K562 (cell line): Measurements from ENCODE around the gene SNIP1. TPM values are rescaled to one million over a fixed set of nuclear protein-coding genes. Genes with fewer than 3 reads are reported as not detected.
A peak's percentile ranks its signal among the peaks of the same experiment; 100 is the strongest.

Experiments
- ATAC-seq: fragments of 200-7000 bp; cut with Tn5 transposase; 3 replicates; pipeline ENCODE4 v1.9.1; 2020; ENCODE audit warnings: moderate library complexity
- BruUV-seq: library from RNA; stranded (reverse); fragments of 400-500 nt; replicated peaks from 2 replicates; lab custom pipeline; 2021; lab: Mats Ljungman, UMichigan
- CTCF ChIA-PET: fragments of 300-600 bp; formaldehyde crosslinking; extraction: SDS; loops from one replicate; lab custom pipeline; 2021; ENCODE audit warnings: low intra/inter-chr PET ratio; lab: Yijun Ruan, JAX
- POLR2A ChIA-PET: fragments of 300-600, 350-650 bp; sonication (Branson Sonifier 250); formaldehyde crosslinking; extraction: SDS; loops from one replicate; lab custom pipeline; 2021; ENCODE audit warnings: antibody characterized with exemption, inconsistent platforms; lab: Yijun Ruan, JAX
- DNase-seq, 4 experiments: peaks; one replicate each; pipeline versions ENCODE4 v3.0.0 to v3.0.0-alpha.2; 2011 to 2018; ENCODE audit warnings: low spot score in 3 of 4, mixed read lengths in 3 of 4; ENCODE audit errors: extremely low read depth in 1 of 4
- FAIRE-seq: peaks from 2 replicates; lab custom pipeline; 2011; peaks lifted over from hg19 to GRCh38; lab: Jason Lieb, UNC
- H2AFZ ChIP-seq: 2 replicates; pipeline ENCODE4 v1.6.0; 2011; ENCODE audit warnings: low read depth, low read length, control low read depth, inconsistent platforms
- H3K27ac ChIP-seq: fragments of 200-600 bp; 3 replicates; pipeline ENCODE4 v1.8.0; 2011; ENCODE audit warnings: low read depth, mild to moderate bottlenecking, control low read depth, inconsistent platforms, low read length, moderate library complexity, mixed read lengths; ENCODE audit errors: extremely low read depth
- H3K27me3 ChIP-seq, 2 experiments: fragments of 300-600 bp in 1 of 2; 2 replicates in 1 of 2; 3 replicates in 1 of 2; pipeline versions ENCODE4 v1.6.0 to v1.8.0; 2011; ENCODE audit warnings: inconsistent platforms in 2 of 2, low read length in 2 of 2, mild to moderate bottlenecking in 1 of 2, mixed read lengths in 1 of 2, moderate library complexity in 1 of 2; ENCODE audit not compliant: control insufficient read depth in 2 of 2, insufficient read depth in 2 of 2
- H3K36me3 ChIP-seq: fragments of 300-600 bp; 3 replicates; pipeline ENCODE4 v1.8.0; 2011; ENCODE audit warnings: mild to moderate bottlenecking, low read length, inconsistent platforms; ENCODE audit not compliant: control insufficient read depth, insufficient read depth
- H3K4me1 ChIP-seq, 2 experiments: fragments of 200-600 bp in 1 of 2; replicated peaks in 1 of 2; 2 replicates in 1 of 2; 3 replicates in 1 of 2; pipeline versions ENCODE4 v1.5.1 to v1.8.0; 2011; ENCODE audit warnings: inconsistent platforms in 2 of 2, low read length in 2 of 2, mild to moderate bottlenecking in 1 of 2, mixed read lengths in 1 of 2, moderate library complexity in 1 of 2; ENCODE audit not compliant: control insufficient read depth in 2 of 2, insufficient read depth in 2 of 2
- H3K4me2 ChIP-seq: 2 replicates; pipeline ENCODE4 v1.6.1; 2011; ENCODE audit warnings: low read length, control low read depth, inconsistent platforms, mixed read lengths; ENCODE audit not compliant: insufficient read depth
- H3K4me3 ChIP-seq: fragments of 200-600 bp; sonication (generic), shearing (Covaris generic); 2 replicates; pipeline ENCODE4 v1.5.1; 2016; ENCODE audit warnings: control low read depth, inconsistent platforms
- H3K79me2 ChIP-seq: fragments of 200-600 bp; 3 replicates; pipeline ENCODE4 v1.8.0; 2011; ENCODE audit warnings: low read length, inconsistent platforms; ENCODE audit not compliant: control insufficient read depth, insufficient read depth
- H3K9ac ChIP-seq, 2 experiments: 2 replicates each; pipeline versions ENCODE4 v1.6.0 to v1.6.1; 2011; ENCODE audit warnings: low read depth in 2 of 2, low read length in 2 of 2, control low read depth in 1 of 2, inconsistent platforms in 1 of 2, mild to moderate bottlenecking in 1 of 2, mixed read lengths in 1 of 2; ENCODE audit not compliant: insufficient read depth in 1 of 2
- H3K9me1 ChIP-seq: one replicate; pipeline ENCODE4 v1.6.0; 2011; ENCODE audit warnings: inconsistent platforms, mild to moderate bottlenecking, low read length, moderate library complexity; ENCODE audit not compliant: control insufficient read depth, insufficient read depth
- H3K9me3 ChIP-seq: replicated peaks from 2 replicates; pipeline ENCODE4 v1.5.1; 2011; ENCODE audit warnings: low read depth, low read length, inconsistent platforms; ENCODE audit not compliant: control insufficient read depth, insufficient read depth
- H4K20me1 ChIP-seq: replicated peaks from 2 replicates; pipeline ENCODE4 v1.6.1; 2011; ENCODE audit warnings: low read length, inconsistent platforms, mixed read lengths; ENCODE audit not compliant: control insufficient read depth, insufficient read depth
- FOXA3 ChIP-seq, 2 experiments: fragments of 450-650 bp in 1 of 2; sonication (generic) in 1 of 2; formaldehyde crosslinking; IDR thresholded peaks in 1 of 2; conservative IDR thresholded peaks in 1 of 2; 2 replicates each; pipeline versions ENCODE4 v1.4.0 to v1.8.0; 2020 to 2022; ENCODE audit warnings: mild to moderate bottlenecking in 2 of 2, missing genetic modification reagents in 1 of 2
- MAX ChIP-seq: sonication (generic); formaldehyde crosslinking; IDR thresholded peaks from 2 replicates; pipeline ENCODE4 v1.9.0; 2022; ENCODE audit warnings: mild to moderate bottlenecking, missing genetic modification reagents
- PRDM10 ChIP-seq: fragments of 450-650 bp; IDR thresholded peaks from 2 replicates; pipeline ENCODE4 v1.6.1; 2018; ENCODE audit not compliant: partially characterized antibody
- RNF219 ChIP-seq: fragments of 250-450 bp; sonication (Bioruptor Pico); IDR thresholded peaks from 2 replicates; pipeline ENCODE4 v1.5.0; 2022; ENCODE audit warnings: mild to moderate bottlenecking
- TEAD4 ChIP-seq, 2 experiments: sonication (generic) in 1 of 2; formaldehyde crosslinking in 1 of 2; IDR thresholded peaks; 2 replicates each; pipeline versions ENCODE4 v1.6.1 to v1.8.0; 2012 to 2022; ENCODE audit warnings: borderline replicate concordance in 1 of 2, inconsistent platforms in 1 of 2, low read length in 1 of 2, mild to moderate bottlenecking in 1 of 2, missing genetic modification reagents in 1 of 2
- ZBTB43 ChIP-seq: sonication (generic); formaldehyde crosslinking; IDR thresholded peaks from 2 replicates; pipeline ENCODE4 v1.8.0; 2023; ENCODE audit warnings: mild to moderate bottlenecking, missing genetic modification reagents
- WGBS: fragments of 100-300 bp; shearing (Covaris generic); methylation state at CpG from one replicate; pipeline ENCODE4 v1.1.6; 2016; ENCODE audit warnings: low coverage, mixed read lengths; ENCODE audit not compliant: insufficient coverage; ENCODE audit errors: missing lambda C conversion rate; 5-methylcytosine and 5-hydroxymethylcytosine counted together
- in situ Hi-C: fragments of 300-500 bp; cut with MboI; formaldehyde crosslinking; loops from 4 replicates; pipeline ENCODE4 v1.15.0; 2018; ENCODE audit warnings: inconsistent platforms, mixed read lengths
- intact Hi-C: fragments of 100-400 bp; cut with micrococcal nuclease; formaldehyde crosslinking; loops from 2 replicates; pipeline ENCODE4 v1.14.2; 2022
- polyA plus RNA-seq, 8 experiments: library from polyadenylated mRNA; depleted of rRNA in 4 of 8; stranded (reverse) in 5 of 8; unstranded in 3 of 8; fragments of >200 nt; fragmentation: Nextera tagmentation in 2 of 8; fragmentation: Illumina TruSeq in 1 of 8; extraction: Ambion mirVana in 2 of 8; extraction: Trizol in 1 of 8; gene quantifications; 2 replicates each; pipeline versions ENCODE4 v1.2.1 to v1.2.3, GENCODE V29; 2011 to 2014; ENCODE audit warnings: inconsistent platforms in 1 of 8, missing spikeins in 1 of 8
- total RNA-seq, 7 experiments: library from RNA; depleted of rRNA in 6 of 7; stranded (reverse); fragments of >200 nt in 6 of 7; fragmentation: Illumina TruSeq in 2 of 7; extraction: Trizol in 2 of 7; gene quantifications; 2 replicates each; pipeline versions ENCODE4 v1.2.1 to v1.2.3, GENCODE V29; 2011 to 2021; ENCODE audit warnings: low replicate concordance in 1 of 7

SNIP1 gene
- total and polyA plus RNA-seq, 9 of the 15 experiments (the other 6 are each of a cell fraction or from before 2014, with no cell fraction given): 2.9 to 25.9 (median 14.6) TPM

GRCh38 chr1:37559080-37559479, 5.0 kb upstream of the SNIP1 start:
- CTCF ChIA-PET: no interaction called here
- H3K9me3 ChIP-seq: peaks cover 9% of the 10 kb centered on the region
- DNase-seq (no peak), ATAC-seq (no peak)
- H3K36me3 ChIP-seq: peaks cover 15% of the 10 kb centered on the region; the same call in 2 of the 3 replicates
- peak overlapping the region; percentile 84 for H2AFZ ChIP-seq
- H4K20me1 ChIP-seq: 0 out of 2 replicates have a peak, but pooled peaks cover 4% of the 10 kb centered on the region
- intact Hi-C loops: loop anchor here (5.0 to 10.0 kb wide), 3 partner anchors 47 to 133 kb away; partner anchors contain the start of genes CDCA8, MEAF6 and ZC3H12A
- H3K27ac ChIP-seq: no peak overlapping the region
- no peak for TF ChIP-seq RNF219
- TF ChIP-seq ZBTB43 (CRISPR knock-in tag): no peak
- 0 out of 4 replicates have a peak, but pooled peaks of 1 of the 2 experiments have one; percentile 28 for TF ChIP-seq FOXA3 (CRISPR knock-in tag; conservative IDR thresholded peaks at IDR 0.05 in 1 of 2, IDR thresholded peaks at IDR 0.05 in 1 of 2)
- TF ChIP-seq PRDM10: peak; percentile 65
- TF ChIP-seq TEAD4 (IDR thresholded peaks at IDR 0.05; ENCODE audit: low read length): no peak
- TF ChIP-seq TEAD4 (CRISPR knock-in tag; IDR thresholded peaks at IDR 0.05; ENCODE audit: borderline replicate concordance): 0 out of 2 replicates have a peak, but pooled peaks have one; percentile 31
- TF ChIP-seq MAX: 0 out of 2 replicates have a peak, but pooled peaks have one; percentile 20
- TF ChIP-seq, all 486 proteins: peak for 4
- peaks cover 4% of the 10 kb centered on the region for H3K9me1 ChIP-seq
- H3K27me3 ChIP-seq: no peaks in the 10 kb centered on the region
- POLR2A ChIA-PET: no interaction called here
- H3K4me3 ChIP-seq: no peak overlapping the region
- no peak overlapping the region; the same call in none of the 2 replicates for H3K4me2 ChIP-seq
- 85% methylated on average over 7 of the region's 7 CpGs for WGBS
- BruUV-seq: no TSS peak
- H3K9ac ChIP-seq: peak overlapping the region in 1 of 2 experiments; percentile 82; a peak in 2 of 4 replicates
- H3K4me1 ChIP-seq: peaks cover 53 to 60% of the 10 kb centered on the region in 2 experiments
- peaks cover 1% of the 10 kb centered on the region for H3K79me2 ChIP-seq
- in situ Hi-C loops: no loop called here
- no peak for FAIRE-seq
